ENCODE results near the gene IFT57. TPM values are rescaled to one million over a fixed set of nuclear protein-coding genes. Genes with fewer than 3 reads are reported as not detected.

IFT57 gene
- total RNA-seq, 4 donors from 2014 or later = 48.4 to 64.2 (median 55.1) TPM

- H3K9me3 ChIP-seq = no peaks in the 10 kb centered on the region
Observed at GRCh38 chr3:108126348-108126747, 95.9 kb downstream of the IFT57 start.

GRCh38 chr3:108125550-108126071 lies 96.6 kb downstream of the IFT57 start:
- Histone ChIP-seq H3K4me3 (no peak overlapping the region), H3K36me3 (no peaks in the 10 kb centered on the region), H3K27me3 (no peaks in the 10 kb centered on the region), H3K9me3 (no peaks in the 10 kb centered on the region), H3K4me1 (no peaks in the 10 kb centered on the region), H3K27ac (no peak overlapping the region)
- no peak for TF ChIP-seq EP300 (IDR thresholded peaks at IDR 0.05)
- no peak for TF ChIP-seq POLR2A (IDR thresholded peaks at IDR 0.05)
- no peak for TF ChIP-seq CTCF (IDR thresholded peaks at IDR 0.05)
- no peak for TF ChIP-seq POLR2AphosphoS5 (IDR thresholded peaks at IDR 0.05)
- WGBS, 2 donors (ENCODE audit: low coverage in 1 of 2) = 79 to 83% methylated on average over 2 to 5 of the region's 6 CpGs
- ATAC-seq = peak; percentile 56

More at GRCh38 chr3:108126348-108126747, 95.9 kb downstream of the IFT57 start:
- TF ChIP-seq EP300 (IDR thresholded peaks at IDR 0.05) (no peak), POLR2AphosphoS5 (IDR thresholded peaks at IDR 0.05) (no peak), POLR2A (IDR thresholded peaks at IDR 0.05) (no peak), CTCF (IDR thresholded peaks at IDR 0.05) (no peak)
- no peaks in the 10 kb centered on the region for H3K27me3 ChIP-seq
- no peaks in the 10 kb centered on the region for H3K36me3 ChIP-seq
- 88 to 100% methylated on average over 1 of the region's 1 CpG for WGBS, 2 donors (ENCODE audit: low coverage in 1 of 2)
- no peak overlapping the region for H3K4me3 ChIP-seq
- H3K27ac ChIP-seq = no peak overlapping the region
- peaks cover 0 to 3% (median 0%) of the 10 kb centered on the region in 3 donors for H3K4me1 ChIP-seq
- no peak for ATAC-seq

GRCh38 chr3:108125153-108125543 lies 97.1 kb downstream of the IFT57 start:
- H3K36me3 ChIP-seq = no peaks in the 10 kb centered on the region
- no peak overlapping the region for H3K27ac ChIP-seq
- no peaks in the 10 kb centered on the region for H3K27me3 ChIP-seq
- no peaks in the 10 kb centered on the region for H3K9me3 ChIP-seq
- ATAC-seq = no peak
- no peaks in the 10 kb centered on the region for H3K4me1 ChIP-seq
- 81 to 90% methylated on average over 3 to 4 of the region's 4 CpGs for WGBS, 2 donors (ENCODE audit: low coverage in 1 of 2)
- H3K4me3 ChIP-seq = no peak overlapping the region
- TF ChIP-seq POLR2AphosphoS5 (IDR thresholded peaks at IDR 0.05) (no peak), POLR2A (IDR thresholded peaks at IDR 0.05) (no peak), CTCF (IDR thresholded peaks at IDR 0.05) (no peak), EP300 (IDR thresholded peaks at IDR 0.05) (no peak)

GRCh38 chr3:108124337-108125152 lies 97.7 kb downstream of the IFT57 start:
- no peaks in the 10 kb centered on the region for H3K4me1 ChIP-seq
- TF ChIP-seq POLR2A (IDR thresholded peaks at IDR 0.05) = no peak
- TF ChIP-seq POLR2AphosphoS5 (IDR thresholded peaks at IDR 0.05) = no peak
- TF ChIP-seq CTCF (IDR thresholded peaks at IDR 0.05) = no peak
- TF ChIP-seq EP300 (IDR thresholded peaks at IDR 0.05) = no peak
- no peak overlapping the region for H3K27ac ChIP-seq
- ATAC-seq = peak; percentile 22
- 53 to 65% methylated on average over 2 to 8 of the region's 10 CpGs for WGBS, 2 donors (ENCODE audit: low coverage in 1 of 2)
- H3K9me3 ChIP-seq = no peaks in the 10 kb centered on the region
- no peak overlapping the region for H3K4me3 ChIP-seq
- no peaks in the 10 kb centered on the region for H3K27me3 ChIP-seq
- no peaks in the 10 kb centered on the region for H3K36me3 ChIP-seq

- no peaks in the 10 kb centered on the region for H3K4me1 ChIP-seq
- H3K4me3 ChIP-seq = no peak overlapping the region
- H3K27ac ChIP-seq = no peak overlapping the region
- no peaks in the 10 kb centered on the region for H3K36me3 ChIP-seq
- no peak for TF ChIP-seq CTCF (IDR thresholded peaks at IDR 0.05)
- no peak for TF ChIP-seq POLR2A (IDR thresholded peaks at IDR 0.05)
- no peak for TF ChIP-seq POLR2AphosphoS5 (IDR thresholded peaks at IDR 0.05)
- no peak for TF ChIP-seq EP300 (IDR thresholded peaks at IDR 0.05)
- H3K9me3 ChIP-seq = no peaks in the 10 kb centered on the region
- 70 to 100% methylated on average over 1 to 3 of the region's 3 CpGs for WGBS, 2 donors (ENCODE audit: low coverage in 1 of 2)
- no peaks in the 10 kb centered on the region for H3K27me3 ChIP-seq
- ATAC-seq = no peak
Observed at GRCh38 chr3:108123326-108123725, 98.9 kb downstream of the IFT57 start.

Measured in gastroesophageal sphincter (tissue), 4 donors.